CD14-positive monocyte (primary cell): ENCODE data around the gene PCDHGC3. TPM values are rescaled to one million over a fixed set of nuclear protein-coding genes. Genes with fewer than 3 reads are reported as not detected.
A peak's percentile ranks its signal among the peaks of the same experiment; 100 is the strongest.

Experiments used
- DNase-seq, 3 donors: peaks; one replicate each; pipeline ENCODE4 v3.0.0-alpha.2; 2011 to 2022
- H2AFZ ChIP-seq: 2 replicates; pipeline ENCODE4 v1.6.0; 2012; ENCODE audit warnings: mild to moderate bottlenecking, low read depth, low read length, inconsistent platforms; ENCODE audit not compliant: insufficient read depth, poor library complexity, severe bottlenecking
- H3K27ac ChIP-seq, 2 donors: 1 replicate in 1 of 2; 2 replicates in 1 of 2; pipeline ENCODE4 v1.5.1; 2012 to 2013; ENCODE audit warnings: low read length in 2 of 2, control low read depth in 1 of 2, inconsistent platforms in 1 of 2, low read depth in 1 of 2, mild to moderate bottlenecking in 1 of 2
- H3K27me3 ChIP-seq, 2 donors: one replicate each; pipeline versions ENCODE4 v1.6.0 to v1.6.1; 2011 to 2013; ENCODE audit warnings: low read length in 2 of 2; ENCODE audit not compliant: control insufficient read depth in 2 of 2, insufficient read depth in 2 of 2
- H3K36me3 ChIP-seq, 2 donors: replicated peaks in 1 of 2; 1 replicate in 1 of 2; 2 replicates in 1 of 2; pipeline versions ENCODE4 v1.5.1 to v1.6.1; 2012 to 2013; ENCODE audit warnings: low read length in 2 of 2, control low read depth in 1 of 2, inconsistent platforms in 1 of 2, mild to moderate bottlenecking in 1 of 2; ENCODE audit not compliant: insufficient read depth in 2 of 2, control insufficient read depth in 1 of 2
- H3K4me1 ChIP-seq, 2 donors: 1 replicate in 1 of 2; 2 replicates in 1 of 2; pipeline versions ENCODE4 v1.5.1 to v1.6.1; 2012 to 2013; ENCODE audit warnings: low read length in 2 of 2, control low read depth in 1 of 2, inconsistent platforms in 1 of 2, mild to moderate bottlenecking in 1 of 2, moderate library complexity in 1 of 2; ENCODE audit not compliant: insufficient read depth in 2 of 2, control insufficient read depth in 1 of 2
- H3K4me2 ChIP-seq: replicated peaks from 2 replicates; pipeline ENCODE3; 2012; ENCODE audit warnings: low read length, moderate library complexity, mild to moderate bottlenecking; ENCODE audit not compliant: poor library complexity, severe bottlenecking; ENCODE audit errors: extremely low read depth
- H3K4me3 ChIP-seq, 3 experiments: fragments of 200-600 bp in 1 of 3; sonication (generic) in 1 of 3; replicated peaks in 1 of 3; 1 replicate in 2 of 3; 2 replicates in 1 of 3; pipeline ENCODE4 v1.5.1; 2011 to 2013; ENCODE audit warnings: low read length in 3 of 3, mild to moderate bottlenecking in 3 of 3, control low read depth in 2 of 3, low read depth in 2 of 3, inconsistent platforms in 1 of 3, moderate library complexity in 1 of 3
- H3K79me2 ChIP-seq: 2 replicates; pipeline ENCODE4 v1.6.0; 2012; ENCODE audit warnings: mild to moderate bottlenecking, control low read depth, inconsistent platforms, low read length, moderate library complexity; ENCODE audit not compliant: insufficient read depth
- H3K9ac ChIP-seq: 2 replicates; pipeline ENCODE4 v1.6.0; 2017; ENCODE audit warnings: low read length, mild to moderate bottlenecking; ENCODE audit not compliant: insufficient read depth, poor library complexity, severe bottlenecking
- H3K9me3 ChIP-seq, 2 donors: replicated peaks in 1 of 2; 1 replicate in 1 of 2; 2 replicates in 1 of 2; pipeline versions ENCODE4 v1.5.1 to v1.6.1; 2012 to 2013; ENCODE audit warnings: low read length in 2 of 2, control low read depth in 1 of 2; ENCODE audit not compliant: control insufficient read depth in 1 of 2, insufficient read depth in 1 of 2
- H4K20me1 ChIP-seq: 2 replicates; pipeline ENCODE4 v1.6.0; 2012; ENCODE audit warnings: mild to moderate bottlenecking, low read length, control low read depth, moderate library complexity; ENCODE audit not compliant: insufficient read depth
- H3K27ac Mint-ChIP-seq, 7 donors: one replicate each; pipeline ENCODE4 v1.8.0; 2020; ENCODE audit warnings: mild to moderate bottlenecking in 7 of 7, mixed read lengths in 7 of 7, moderate library complexity in 6 of 7, inconsistent platforms in 2 of 7
- H3K27me3 Mint-ChIP-seq, 3 donors: one replicate each; pipeline ENCODE4 v1.8.0; 2021 to 2022; ENCODE audit warnings: low read depth in 3 of 3, mild to moderate bottlenecking in 3 of 3, mixed read lengths in 3 of 3, moderate library complexity in 3 of 3, inconsistent platforms in 1 of 3
- H3K36me3 Mint-ChIP-seq, 2 donors: one replicate each; pipeline ENCODE4 v1.8.0; 2020; ENCODE audit warnings: mixed read lengths in 2 of 2, inconsistent platforms in 1 of 2, mild to moderate bottlenecking in 1 of 2
- H3K4me1 Mint-ChIP-seq: one replicate; pipeline ENCODE4 v1.8.0; 2020; ENCODE audit warnings: mild to moderate bottlenecking, mixed read lengths
- H3K4me3 Mint-ChIP-seq, 2 donors: one replicate each; pipeline ENCODE4 v1.8.0; 2020; ENCODE audit warnings: mild to moderate bottlenecking in 2 of 2, mixed read lengths in 2 of 2, moderate library complexity in 1 of 2
- H3K9me3 Mint-ChIP-seq, 7 donors: one replicate each; pipeline ENCODE4 v1.8.0; 2020 to 2022; ENCODE audit warnings: mixed read lengths in 7 of 7, mild to moderate bottlenecking in 6 of 7, moderate library complexity in 6 of 7, inconsistent platforms in 2 of 7
- WGBS: methylation state at CpG from one replicate; pipeline ENCODE4 v1.1.5; 2013; ENCODE audit warnings: missing lambda C conversion rate; ENCODE audit not compliant: insufficient coverage; 5-methylcytosine and 5-hydroxymethylcytosine counted together
- intact Hi-C, 2 donors: fragments of 100-400 bp; cut with micrococcal nuclease; formaldehyde crosslinking; loops; one replicate each; pipeline versions ENCODE4 v1.15.0 to v1.15.1; 2023
- polyA plus RNA-seq, 3 donors: library from polyadenylated mRNA; depleted of rRNA in 1 of 3; unstranded in 2 of 3; stranded (reverse) in 1 of 3; fragments of 300-500 nt in 2 of 3; fragments of >200 nt in 1 of 3; fragmentation: Illumina TruSeq in 2 of 3; gene quantifications; 1 replicate in 2 of 3; 2 replicates in 1 of 3; pipeline ENCODE4 v1.2.3, GENCODE V29; 2012 to 2021
- TF ChIP-seq, protein P1 (sequence below): fragments of 200-600 bp; IDR thresholded peaks from one replicate; pipeline ENCODE4 v1.8.0; 2022; ENCODE audit warnings: antibody characterized with exemption, mild to moderate bottlenecking

Gene PCDHGC3
- polyA plus RNA-seq, 3 donors = 0.33 TPM; not detected in 2

DNA sequence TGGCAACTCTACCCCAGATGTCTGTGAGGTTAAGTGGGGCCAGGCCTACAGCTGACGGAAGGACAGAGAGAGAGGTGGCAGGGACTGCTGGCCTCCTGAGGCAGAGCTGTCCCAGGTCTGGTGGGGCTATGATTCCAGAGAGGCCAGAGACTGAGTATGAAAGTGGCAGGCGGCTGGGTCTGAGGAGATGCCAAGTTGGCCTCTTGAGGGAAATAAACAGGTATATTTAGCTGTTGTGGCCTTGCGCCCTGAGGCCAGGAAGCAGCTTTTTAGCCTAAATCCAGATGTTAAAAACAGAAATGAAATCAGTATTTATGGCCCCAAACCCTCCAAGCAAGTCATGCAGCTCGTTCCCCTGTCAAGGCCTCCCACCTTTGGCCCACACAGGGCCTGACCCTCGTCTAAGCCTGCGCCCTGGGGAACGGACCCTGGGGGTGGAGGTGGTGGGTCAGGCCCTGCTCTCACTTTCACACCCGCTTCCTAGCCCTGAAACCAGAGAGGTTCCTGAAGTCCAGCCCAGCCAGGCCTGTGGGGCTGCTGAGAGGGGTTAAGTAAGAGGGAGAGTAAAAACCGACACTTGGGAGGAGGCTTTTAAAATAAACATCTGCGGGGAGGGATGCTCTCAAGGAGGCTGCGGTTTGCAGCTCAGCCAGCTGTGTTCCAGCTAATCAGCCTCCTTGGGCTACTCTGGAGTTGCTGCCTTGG, 31.8 kb downstream of the PCDHGC3 start:
- intact Hi-C loops = no loop called here
- H3K9ac ChIP-seq = no peak overlapping the region
- WGBS = 67% methylated on average over 6 of the region's 11 CpGs
- H3K4me1 ChIP-seq = peaks cover 14 to 20% of the 10 kb centered on the region in 2 donors
- H3K4me1 Mint-ChIP-seq = peaks cover 18% of the 10 kb centered on the region
- H3K79me2 ChIP-seq = no peaks in the 10 kb centered on the region
- no peak overlapping the region for H3K27ac ChIP-seq
- no peak overlapping the region for H3K4me3 ChIP-seq
- H3K27ac Mint-ChIP-seq = peak overlapping the region in 1 of 7 donors; percentile 87
- peaks cover 5 to 31% (median 17%) of the 10 kb centered on the region in 3 donors for H3K27me3 Mint-ChIP-seq
- no peaks in the 10 kb centered on the region for H3K36me3 ChIP-seq
- no peak for DNase-seq
- no peak overlapping the region for H3K4me3 Mint-ChIP-seq
- H3K27me3 ChIP-seq = peaks cover 0 to 5% of the 10 kb centered on the region in 2 donors
- peaks cover 6% of the 10 kb centered on the region in 2 donors for H3K36me3 Mint-ChIP-seq
- H4K20me1 ChIP-seq = peaks cover 4% of the 10 kb centered on the region
- H3K4me2 ChIP-seq = no peak overlapping the region
- H2AFZ ChIP-seq = no peak overlapping the region
- TF ChIP-seq, protein P1, sequence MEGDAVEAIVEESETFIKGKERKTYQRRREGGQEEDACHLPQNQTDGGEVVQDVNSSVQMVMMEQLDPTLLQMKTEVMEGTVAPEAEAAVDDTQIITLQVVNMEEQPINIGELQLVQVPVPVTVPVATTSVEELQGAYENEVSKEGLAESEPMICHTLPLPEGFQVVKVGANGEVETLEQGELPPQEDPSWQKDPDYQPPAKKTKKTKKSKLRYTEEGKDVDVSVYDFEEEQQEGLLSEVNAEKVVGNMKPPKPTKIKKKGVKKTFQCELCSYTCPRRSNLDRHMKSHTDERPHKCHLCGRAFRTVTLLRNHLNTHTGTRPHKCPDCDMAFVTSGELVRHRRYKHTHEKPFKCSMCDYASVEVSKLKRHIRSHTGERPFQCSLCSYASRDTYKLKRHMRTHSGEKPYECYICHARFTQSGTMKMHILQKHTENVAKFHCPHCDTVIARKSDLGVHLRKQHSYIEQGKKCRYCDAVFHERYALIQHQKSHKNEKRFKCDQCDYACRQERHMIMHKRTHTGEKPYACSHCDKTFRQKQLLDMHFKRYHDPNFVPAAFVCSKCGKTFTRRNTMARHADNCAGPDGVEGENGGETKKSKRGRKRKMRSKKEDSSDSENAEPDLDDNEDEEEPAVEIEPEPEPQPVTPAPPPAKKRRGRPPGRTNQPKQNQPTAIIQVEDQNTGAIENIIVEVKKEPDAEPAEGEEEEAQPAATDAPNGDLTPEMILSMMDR = no peak
- no peaks in the 10 kb centered on the region for H3K9me3 ChIP-seq
- peaks cover 0 to 5% (median 0%) of the 10 kb centered on the region in 7 donors for H3K9me3 Mint-ChIP-seq

DNA sequence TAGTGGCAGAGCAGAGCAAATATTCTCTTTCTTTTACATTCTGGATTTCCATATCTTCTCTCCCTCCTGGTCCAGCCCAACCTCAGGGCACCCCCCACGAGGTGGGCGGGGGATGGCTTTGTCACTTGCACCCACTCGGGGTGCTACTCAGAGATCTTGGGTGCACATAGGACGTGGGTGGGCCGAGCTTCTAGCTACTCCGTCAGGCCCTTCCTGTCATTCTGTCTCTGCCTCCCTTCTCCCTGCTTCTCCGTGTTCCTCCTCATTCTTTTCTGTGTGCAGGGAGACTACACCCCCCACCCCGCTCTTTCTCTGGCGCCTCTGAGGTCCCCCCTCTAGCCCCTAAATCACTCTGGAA, 32.7 kb downstream of the PCDHGC3 start:
- TF ChIP-seq, protein P1 = no peak
- DNase-seq = no peak
- Mint-ChIP-seq H3K27me3 (peaks cover 5 to 37% (median 16%) of the 10 kb centered on the region in 3 donors), H3K27ac (peak overlapping the region in 1 of 7 donors; percentile 58), H3K36me3 (peaks cover 6 to 9% of the 10 kb centered on the region in 2 donors), H3K4me3 (no peak overlapping the region), H3K9me3 (peaks cover 0 to 5% (median 0%) of the 10 kb centered on the region in 7 donors), H3K4me1 (peaks cover 26% of the 10 kb centered on the region)
- no peak overlapping the region for H3K27ac ChIP-seq
- peaks cover 8% of the 10 kb centered on the region for H4K20me1 ChIP-seq
- H3K27me3 ChIP-seq = peaks cover 0 to 7% of the 10 kb centered on the region in 2 donors
- H3K36me3 ChIP-seq = no peaks in the 10 kb centered on the region
- 40% methylated on average over 7 of the region's 9 CpGs for WGBS
- peak overlapping the region; percentile 54 for H3K4me2 ChIP-seq
- H3K4me1 ChIP-seq = peaks cover 23 to 29% of the 10 kb centered on the region in 2 donors
- no peaks in the 10 kb centered on the region for H3K9me3 ChIP-seq
- H3K79me2 ChIP-seq = no peaks in the 10 kb centered on the region
- H2AFZ ChIP-seq = no peak overlapping the region
- intact Hi-C loops = no loop called here
- no peak overlapping the region for H3K9ac ChIP-seq
- no peak overlapping the region for H3K4me3 ChIP-seq
